CD14-positive monocyte (primary cell): ENCODE data around the gene ZNF783. TPM values are rescaled to one million over a fixed set of nuclear protein-coding genes. Genes with fewer than 3 reads are reported as not detected.
"Not testable (repeated sequence)": the region's sequence is repeated elsewhere in the genome, so short reads cannot be mapped to it uniquely, and the experiment has no call there.

Experiments
- DNase-seq, 3 donors: peaks; one replicate each; pipeline ENCODE4 v3.0.0-alpha.2; 2011 to 2022
- H2AFZ ChIP-seq: 2 replicates; pipeline ENCODE4 v1.6.0; 2012; ENCODE audit warnings: mild to moderate bottlenecking, low read depth, low read length, inconsistent platforms; ENCODE audit not compliant: insufficient read depth, poor library complexity, severe bottlenecking
- H3K27ac ChIP-seq, 2 donors: 1 replicate in 1 of 2; 2 replicates in 1 of 2; pipeline ENCODE4 v1.5.1; 2012 to 2013; ENCODE audit warnings: low read length in 2 of 2, control low read depth in 1 of 2, inconsistent platforms in 1 of 2, low read depth in 1 of 2, mild to moderate bottlenecking in 1 of 2
- H3K27me3 ChIP-seq, 2 donors: one replicate each; pipeline versions ENCODE4 v1.6.0 to v1.6.1; 2011 to 2013; ENCODE audit warnings: low read length in 2 of 2; ENCODE audit not compliant: control insufficient read depth in 2 of 2, insufficient read depth in 2 of 2
- H3K36me3 ChIP-seq, 2 donors: replicated peaks in 1 of 2; 1 replicate in 1 of 2; 2 replicates in 1 of 2; pipeline versions ENCODE4 v1.5.1 to v1.6.1; 2012 to 2013; ENCODE audit warnings: low read length in 2 of 2, control low read depth in 1 of 2, inconsistent platforms in 1 of 2, mild to moderate bottlenecking in 1 of 2; ENCODE audit not compliant: insufficient read depth in 2 of 2, control insufficient read depth in 1 of 2
- H3K4me1 ChIP-seq, 2 donors: 1 replicate in 1 of 2; 2 replicates in 1 of 2; pipeline versions ENCODE4 v1.5.1 to v1.6.1; 2012 to 2013; ENCODE audit warnings: low read length in 2 of 2, control low read depth in 1 of 2, inconsistent platforms in 1 of 2, mild to moderate bottlenecking in 1 of 2, moderate library complexity in 1 of 2; ENCODE audit not compliant: insufficient read depth in 2 of 2, control insufficient read depth in 1 of 2
- H3K4me2 ChIP-seq: replicated peaks from 2 replicates; pipeline ENCODE3; 2012; ENCODE audit warnings: low read length, moderate library complexity, mild to moderate bottlenecking; ENCODE audit not compliant: poor library complexity, severe bottlenecking; ENCODE audit errors: extremely low read depth
- H3K4me3 ChIP-seq, 3 experiments: fragments of 200-600 bp in 1 of 3; sonication (generic) in 1 of 3; replicated peaks in 1 of 3; 1 replicate in 2 of 3; 2 replicates in 1 of 3; pipeline ENCODE4 v1.5.1; 2011 to 2013; ENCODE audit warnings: low read length in 3 of 3, mild to moderate bottlenecking in 3 of 3, control low read depth in 2 of 3, low read depth in 2 of 3, inconsistent platforms in 1 of 3, moderate library complexity in 1 of 3
- H3K79me2 ChIP-seq: 2 replicates; pipeline ENCODE4 v1.6.0; 2012; ENCODE audit warnings: mild to moderate bottlenecking, control low read depth, inconsistent platforms, low read length, moderate library complexity; ENCODE audit not compliant: insufficient read depth
- H3K9ac ChIP-seq: 2 replicates; pipeline ENCODE4 v1.6.0; 2017; ENCODE audit warnings: low read length, mild to moderate bottlenecking; ENCODE audit not compliant: insufficient read depth, poor library complexity, severe bottlenecking
- H3K9me3 ChIP-seq, 2 donors: replicated peaks in 1 of 2; 1 replicate in 1 of 2; 2 replicates in 1 of 2; pipeline versions ENCODE4 v1.5.1 to v1.6.1; 2012 to 2013; ENCODE audit warnings: low read length in 2 of 2, control low read depth in 1 of 2; ENCODE audit not compliant: control insufficient read depth in 1 of 2, insufficient read depth in 1 of 2
- H4K20me1 ChIP-seq: 2 replicates; pipeline ENCODE4 v1.6.0; 2012; ENCODE audit warnings: mild to moderate bottlenecking, low read length, control low read depth, moderate library complexity; ENCODE audit not compliant: insufficient read depth
- H3K27ac Mint-ChIP-seq, 7 donors: one replicate each; pipeline ENCODE4 v1.8.0; 2020; ENCODE audit warnings: mild to moderate bottlenecking in 7 of 7, mixed read lengths in 7 of 7, moderate library complexity in 6 of 7, inconsistent platforms in 2 of 7
- H3K27me3 Mint-ChIP-seq, 3 donors: one replicate each; pipeline ENCODE4 v1.8.0; 2021 to 2022; ENCODE audit warnings: low read depth in 3 of 3, mild to moderate bottlenecking in 3 of 3, mixed read lengths in 3 of 3, moderate library complexity in 3 of 3, inconsistent platforms in 1 of 3
- H3K36me3 Mint-ChIP-seq, 2 donors: one replicate each; pipeline ENCODE4 v1.8.0; 2020; ENCODE audit warnings: mixed read lengths in 2 of 2, inconsistent platforms in 1 of 2, mild to moderate bottlenecking in 1 of 2
- H3K4me1 Mint-ChIP-seq: one replicate; pipeline ENCODE4 v1.8.0; 2020; ENCODE audit warnings: mild to moderate bottlenecking, mixed read lengths
- H3K4me3 Mint-ChIP-seq, 2 donors: one replicate each; pipeline ENCODE4 v1.8.0; 2020; ENCODE audit warnings: mild to moderate bottlenecking in 2 of 2, mixed read lengths in 2 of 2, moderate library complexity in 1 of 2
- H3K9me3 Mint-ChIP-seq, 7 donors: one replicate each; pipeline ENCODE4 v1.8.0; 2020 to 2022; ENCODE audit warnings: mixed read lengths in 7 of 7, mild to moderate bottlenecking in 6 of 7, moderate library complexity in 6 of 7, inconsistent platforms in 2 of 7
- WGBS: methylation state at CpG from one replicate; pipeline ENCODE4 v1.1.5; 2013; ENCODE audit warnings: missing lambda C conversion rate; ENCODE audit not compliant: insufficient coverage; 5-methylcytosine and 5-hydroxymethylcytosine counted together
- intact Hi-C, 2 donors: fragments of 100-400 bp; cut with micrococcal nuclease; formaldehyde crosslinking; loops; one replicate each; pipeline versions ENCODE4 v1.15.0 to v1.15.1; 2023
- polyA plus RNA-seq, 3 donors: library from polyadenylated mRNA; depleted of rRNA in 1 of 3; unstranded in 2 of 3; stranded (reverse) in 1 of 3; fragments of 300-500 nt in 2 of 3; fragments of >200 nt in 1 of 3; fragmentation: Illumina TruSeq in 2 of 3; gene quantifications; 1 replicate in 2 of 3; 2 replicates in 1 of 3; pipeline ENCODE4 v1.2.3, GENCODE V29; 2012 to 2021
- TF ChIP-seq, protein P1 (sequence below): fragments of 200-600 bp; IDR thresholded peaks from one replicate; pipeline ENCODE4 v1.8.0; 2022; ENCODE audit warnings: antibody characterized with exemption, mild to moderate bottlenecking

Gene ZNF783
- polyA plus RNA-seq, 3 donors: 1.2 to 16.7 (median 1.5) TPM

DNA sequence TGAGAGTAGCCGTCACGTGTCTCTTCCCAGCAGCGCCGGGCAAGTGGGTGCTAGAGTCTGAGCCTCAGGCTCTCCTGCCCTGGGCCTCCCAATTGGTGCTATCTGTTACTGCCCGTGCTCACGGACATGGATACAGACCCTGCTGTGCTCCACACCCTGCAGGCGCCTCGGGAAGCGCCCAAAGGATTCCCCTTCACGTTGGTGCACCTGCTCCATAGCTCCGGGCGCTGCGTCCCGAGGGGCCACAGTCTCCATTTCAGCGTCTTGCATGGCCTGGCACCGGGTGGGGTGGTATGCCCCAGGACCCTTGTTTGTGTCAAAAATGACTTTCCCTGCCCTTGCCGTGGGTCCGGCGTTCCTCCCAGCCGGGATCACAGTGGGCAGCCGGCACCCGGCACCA, 36.3 kb upstream of the ZNF783 start:
- H3K4me1 ChIP-seq: no peaks in the 10 kb centered on the region
- H2AFZ ChIP-seq: no peak overlapping the region
- Mint-ChIP-seq H3K4me3 (no peak overlapping the region), H3K4me1 (peaks cover 3% of the 10 kb centered on the region), H3K27ac (no peak overlapping the region), H3K36me3 (peaks cover 38 to 54% of the 10 kb centered on the region in 2 donors), H3K9me3 (peaks cover 0 to 13% (median 4%) of the 10 kb centered on the region in 7 donors), H3K27me3 (peaks cover 2 to 8% (median 6%) of the 10 kb centered on the region in 3 donors)
- DNase-seq: no peak
- H3K27ac ChIP-seq: no peak overlapping the region
- no peak overlapping the region for H3K4me3 ChIP-seq
- peaks cover 25 to 36% of the 10 kb centered on the region in 2 donors for H3K36me3 ChIP-seq
- intact Hi-C loops: no loop called here
- H3K9ac ChIP-seq: no peak overlapping the region
- 97% methylated on average over 22 of the region's 22 CpGs for WGBS
- TF ChIP-seq, protein P1, sequence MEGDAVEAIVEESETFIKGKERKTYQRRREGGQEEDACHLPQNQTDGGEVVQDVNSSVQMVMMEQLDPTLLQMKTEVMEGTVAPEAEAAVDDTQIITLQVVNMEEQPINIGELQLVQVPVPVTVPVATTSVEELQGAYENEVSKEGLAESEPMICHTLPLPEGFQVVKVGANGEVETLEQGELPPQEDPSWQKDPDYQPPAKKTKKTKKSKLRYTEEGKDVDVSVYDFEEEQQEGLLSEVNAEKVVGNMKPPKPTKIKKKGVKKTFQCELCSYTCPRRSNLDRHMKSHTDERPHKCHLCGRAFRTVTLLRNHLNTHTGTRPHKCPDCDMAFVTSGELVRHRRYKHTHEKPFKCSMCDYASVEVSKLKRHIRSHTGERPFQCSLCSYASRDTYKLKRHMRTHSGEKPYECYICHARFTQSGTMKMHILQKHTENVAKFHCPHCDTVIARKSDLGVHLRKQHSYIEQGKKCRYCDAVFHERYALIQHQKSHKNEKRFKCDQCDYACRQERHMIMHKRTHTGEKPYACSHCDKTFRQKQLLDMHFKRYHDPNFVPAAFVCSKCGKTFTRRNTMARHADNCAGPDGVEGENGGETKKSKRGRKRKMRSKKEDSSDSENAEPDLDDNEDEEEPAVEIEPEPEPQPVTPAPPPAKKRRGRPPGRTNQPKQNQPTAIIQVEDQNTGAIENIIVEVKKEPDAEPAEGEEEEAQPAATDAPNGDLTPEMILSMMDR: no peak
- H4K20me1 ChIP-seq: no peaks in the 10 kb centered on the region
- no peaks in the 10 kb centered on the region for H3K79me2 ChIP-seq
- H3K9me3 ChIP-seq: peaks cover 0 to 8% of the 10 kb centered on the region in 2 donors
- H3K4me2 ChIP-seq: no peak overlapping the region
- H3K27me3 ChIP-seq: no peaks in the 10 kb centered on the region

- H3K4me1 Mint-ChIP-seq, H3K79me2 ChIP-seq, H3K4me1 ChIP-seq, H3K9me3 ChIP-seq, H3K4me2 ChIP-seq, H3K9ac ChIP-seq, H3K27ac Mint-ChIP-seq, H3K4me3 ChIP-seq, H4K20me1 ChIP-seq, H3K27ac ChIP-seq, H3K27me3 Mint-ChIP-seq, intact Hi-C loops, H2AFZ ChIP-seq, DNase-seq, H3K4me3 Mint-ChIP-seq, H3K27me3 ChIP-seq: not testable (repeated sequence)
- 97% methylated on average over 14 of the region's 17 CpGs for WGBS
- H3K9me3 Mint-ChIP-seq: peaks cover 0 to 13% (median 4%) of the 10 kb centered on the region in 7 donors
- H3K36me3 ChIP-seq: peaks cover 21 to 30% of the 10 kb centered on the region in 2 donors
- peaks cover 33 to 46% of the 10 kb centered on the region in 2 donors for H3K36me3 Mint-ChIP-seq
Measured at GRCh38 chr7:149226366-149226765, 35.6 kb upstream of the ZNF783 start.
